Measurements from ENCODE around the gene GRIN2A.

GRCh38 chr16:9847146-9847545 is 335.1 kb downstream of the GRIN2A start:
- no peak for TF ChIP-seq CTCF (IDR thresholded peaks at IDR 0.05; ENCODE audit: poor library complexity)
- TF ChIP-seq EZH2 (IDR thresholded peaks at IDR 0.05; ENCODE audit: borderline replicate concordance), result no peak

Measured in hepatocyte (in vitro differentiated cells).